ENCODE data around the gene SEC24C.

GRCh38 chr10:73744664-73744975 lies 448 bp downstream of the SEC24C start:
- TF ChIP-seq CTCF (IDR thresholded peaks at IDR 0.05): no peak
- no peak for TF ChIP-seq POLR2AphosphoS5 (IDR thresholded peaks at IDR 0.05; ENCODE audit: low read depth, low read length)

Data from Panc1 (cell line).